Adrenal gland (tissue), 12 donors: Measurements from ENCODE around the gene GLYAT. TPM values are rescaled to one million over a fixed set of nuclear protein-coding genes. Genes with fewer than 3 reads are reported as not detected.

Source experiments
- DNase-seq, 7 donors: peaks; one replicate each; pipeline ENCODE4 v3.0.0-alpha.2; 2019 to 2020
- H3K27ac ChIP-seq, 5 donors: fragments of 200-600 bp; sonication (generic) in 4 of 5; 1 replicate in 3 of 5; 2 replicates in 2 of 5; pipeline versions ENCODE4 v1.5.1 to v1.8.0; 2016 to 2020; ENCODE audit warnings: mild to moderate bottlenecking in 1 of 5
- H3K27me3 ChIP-seq: fragments of 200-600 bp; 2 replicates; pipeline ENCODE4 v1.8.0; 2021
- H3K36me3 ChIP-seq, 2 donors: fragments of 200-600 bp; replicated peaks in 1 of 2; 1 replicate in 1 of 2; 2 replicates in 1 of 2; pipeline versions ENCODE4 v1.5.1 to v1.8.0; 2018 to 2022
- H3K4me1 ChIP-seq, 2 donors: fragments of 200-600 bp; replicated peaks in 1 of 2; 1 replicate in 1 of 2; 2 replicates in 1 of 2; pipeline versions ENCODE4 v1.5.1 to v1.8.0; 2018 to 2021
- H3K4me3 ChIP-seq, 4 donors: fragments of 200-600 bp; sonication (generic) in 3 of 4; one replicate each; pipeline ENCODE4 v1.5.1; 2016 to 2018
- H3K9me3 ChIP-seq, 3 donors: fragments of 200-600 bp; sonication (generic) in 1 of 3; replicated peaks in 1 of 3; 1 replicate in 2 of 3; 2 replicates in 1 of 3; pipeline versions ENCODE4 v1.5.1 to v1.8.0; 2016 to 2021
- CTCF ChIP-seq, 6 experiments: fragments of 450-650 bp in 4 of 6; fragments of 200-600 bp in 2 of 6; sonication (generic) in 1 of 6; IDR thresholded peaks; 1 replicate in 5 of 6; 2 replicates in 1 of 6; pipeline versions ENCODE4 v1.5.1 to v1.8.0; 2016 to 2021; ENCODE audit warnings: antibody characterized with exemption in 6 of 6, mild to moderate bottlenecking in 2 of 6, moderate library complexity in 1 of 6
- POLR2A ChIP-seq, 2 donors: fragments of 450-650 bp; IDR thresholded peaks; one replicate each; pipeline ENCODE4 v1.6.1; 2017; ENCODE audit warnings: antibody characterized with exemption in 2 of 2, mild to moderate bottlenecking in 2 of 2, moderate library complexity in 1 of 2
- WGBS, 4 donors: extraction: QIAGEN DNeasy Blood & Tissue Kit in 2 of 4; methylation state at CpG; one replicate each; pipeline versions ENCODE4 v1.1.5 to v1.1.7; 2013 to 2017; 5-methylcytosine and 5-hydroxymethylcytosine counted together
- intact Hi-C, 2 donors: fragments of 100-400 bp; cut with DNase I; formaldehyde crosslinking; loops; one replicate each; pipeline versions ENCODE4 v1.14.1 to v1.15.0; 2022 to 2023
- polyA plus RNA-seq, 3 donors: library from polyadenylated mRNA; stranded (reverse); fragments of 200-250 nt in 2 of 3; fragments of 350-450 nt in 1 of 3; fragmentation: Illumina TruSeq in 1 of 3; extraction: RNeasy Lipid Tissue Mini Kit (QIAGEN cat#74804) in 1 of 3; gene quantifications; one replicate each; pipeline ENCODE4 v1.2.3, GENCODE V29; 2013 to 2014
- total RNA-seq, 9 donors: library from RNA; depleted of rRNA in 4 of 9; stranded (reverse); fragments of >200 nt in 4 of 9; fragments of 120-200 nt in 1 of 9; fragmentation: NEBNext Ultra II Directional in 1 of 9; extraction: Animal tissue kit (Norgen Biotek cat#: 25700) in 1 of 9; gene quantifications; one replicate each; pipeline versions ENCODE4 v1.1.0 to v1.2.4, GENCODE V29; 2013 to 2023
- donor health status: healthy with polysubstance abuse.
- donor health status: Bipolar disorder and iron deficiency.
- donor health status: DM: yes; HTN: yes; CAD: no.
- donor health status: DM: no; HTN: no; CAD: no.
- donor health status: DM: no; HTN: no; CAD: no.
- donor health status: DM: yes; HTN: yes; CAD: no.

Gene GLYAT
- total and polyA plus RNA-seq, 12 donors: 0.09 to 0.29 (median 0.13) TPM; not detected in 9

- no peak overlapping the region for H3K4me3 ChIP-seq
- no peak for DNase-seq
- no peaks in the 10 kb centered on the region for H3K36me3 ChIP-seq
- H3K9me3 ChIP-seq: no peaks in the 10 kb centered on the region
- TF ChIP-seq POLR2A (IDR thresholded peaks at IDR 0.05) (no peak), CTCF (IDR thresholded peaks at IDR 0.05) (no peak)
- 68 to 74% (median 71%) methylated on average over 2 of the region's 2 CpGs for WGBS, 4 donors
- no peaks in the 10 kb centered on the region for H3K4me1 ChIP-seq
- intact Hi-C loops: no loop called here
- H3K27ac ChIP-seq: no peak overlapping the region
- H3K27me3 ChIP-seq: no peaks in the 10 kb centered on the region
Measured at GRCh38 chr11:58742140-58742539, 10.4 kb upstream of the GLYAT start.

- Histone ChIP-seq H3K27me3 (no peaks in the 10 kb centered on the region), H3K4me1 (no peaks in the 10 kb centered on the region), H3K4me3 (no peak overlapping the region), H3K9me3 (no peaks in the 10 kb centered on the region), H3K27ac (no peak overlapping the region), H3K36me3 (no peaks in the 10 kb centered on the region)
- DNase-seq: no peak
- WGBS, 4 donors: 43 to 86% (median 71%) methylated on average over 1 of the region's 1 CpG
- TF ChIP-seq POLR2A (IDR thresholded peaks at IDR 0.05) (no peak), CTCF (IDR thresholded peaks at IDR 0.05) (no peak)
- intact Hi-C loops: no loop called here
Measured at GRCh38 chr11:58741127-58741526, 9.4 kb upstream of the GLYAT start.

- no peak for TF ChIP-seq CTCF (IDR thresholded peaks at IDR 0.05)
- TF ChIP-seq POLR2A (IDR thresholded peaks at IDR 0.05): no peak
- no peaks in the 10 kb centered on the region for H3K4me1 ChIP-seq
- DNase-seq: no peak
- intact Hi-C loops: no loop called here
- H3K9me3 ChIP-seq: no peaks in the 10 kb centered on the region
- no peak overlapping the region for H3K27ac ChIP-seq
- H3K36me3 ChIP-seq: no peaks in the 10 kb centered on the region
- H3K4me3 ChIP-seq: no peak overlapping the region
- no peaks in the 10 kb centered on the region for H3K27me3 ChIP-seq
- WGBS, 4 donors: 73 to 92% (median 77%) methylated on average over 2 to 4 of the region's 4 CpGs
Measured at GRCh38 chr11:58740447-58740846, 8.7 kb upstream of the GLYAT start.

- intact Hi-C loops: no loop called here
- 60 to 75% (median 69%) methylated on average over 2 to 3 of the region's 3 CpGs for WGBS, 4 donors
- H3K27me3 ChIP-seq: no peaks in the 10 kb centered on the region
- H3K36me3 ChIP-seq: no peaks in the 10 kb centered on the region
- TF ChIP-seq POLR2A (IDR thresholded peaks at IDR 0.05) (no peak), CTCF (IDR thresholded peaks at IDR 0.05) (no peak)
- no peak overlapping the region for H3K27ac ChIP-seq
- H3K4me1 ChIP-seq: no peaks in the 10 kb centered on the region
- H3K9me3 ChIP-seq: no peaks in the 10 kb centered on the region
- H3K4me3 ChIP-seq: no peak overlapping the region
- no peak for DNase-seq
Measured at GRCh38 chr11:58739725-58740430, 8.1 kb upstream of the GLYAT start.
